Esophagus (tissue), 2 donors: Measurements from ENCODE around the gene RFFL. TPM values are rescaled to one million over a fixed set of nuclear protein-coding genes. Genes with fewer than 3 reads are reported as not detected.
"Not testable (repeated sequence)": the region's sequence is repeated elsewhere in the genome, so short reads cannot be mapped to it uniquely, and the experiment has no call there.

Experiments
- H3K27ac ChIP-seq, 2 donors: one replicate each; pipeline ENCODE4 v1.5.1; 2013; ENCODE audit warnings: low read depth in 2 of 2, mild to moderate bottlenecking in 2 of 2, inconsistent platforms in 1 of 2, low read length in 1 of 2, moderate library complexity in 1 of 2
- H3K27me3 ChIP-seq, 2 donors: one replicate each; pipeline ENCODE4 v1.6.1; 2013; ENCODE audit warnings: low read length in 2 of 2, control low read depth in 1 of 2, mild to moderate bottlenecking in 1 of 2; ENCODE audit not compliant: insufficient read depth in 2 of 2, control insufficient read depth in 1 of 2
- H3K36me3 ChIP-seq, 2 donors: one replicate each; pipeline ENCODE4 v1.6.1; 2013; ENCODE audit warnings: low read length in 1 of 2; ENCODE audit not compliant: control insufficient read depth in 2 of 2, insufficient read depth in 2 of 2
- H3K4me1 ChIP-seq, 2 donors: one replicate each; pipeline ENCODE4 v1.6.1; 2013; ENCODE audit warnings: low read length in 1 of 2; ENCODE audit not compliant: control insufficient read depth in 2 of 2, insufficient read depth in 2 of 2
- H3K4me3 ChIP-seq, 2 donors: one replicate each; pipeline ENCODE4 v1.5.1; 2013; ENCODE audit warnings: low read length in 2 of 2, mild to moderate bottlenecking in 2 of 2, low read depth in 1 of 2, moderate library complexity in 1 of 2
- H3K9me3 ChIP-seq, 2 donors: one replicate each; pipeline ENCODE4 v1.6.1; 2013; ENCODE audit warnings: mild to moderate bottlenecking in 2 of 2, low read depth in 1 of 2, low read length in 1 of 2, moderate library complexity in 1 of 2; ENCODE audit not compliant: control insufficient read depth in 2 of 2, insufficient read depth in 1 of 2
- WGBS, 2 donors: extraction: QIAGEN DNeasy Blood & Tissue Kit; methylation state at CpG; one replicate each; pipeline ENCODE4 v1.1.7; 2013; 5-methylcytosine and 5-hydroxymethylcytosine counted together
- polyA plus RNA-seq, 2 donors: library from polyadenylated mRNA; stranded (reverse); fragments of 200-250 nt; gene quantifications; one replicate each; pipeline ENCODE4 v1.2.3, GENCODE V29; 2013
- donor health status: healthy with polysubstance abuse.
- donor health status: Bipolar disorder and iron deficiency.

Gene RFFL
- polyA plus RNA-seq, 2 donors, result 13.0 to 18.1 TPM

DNA sequence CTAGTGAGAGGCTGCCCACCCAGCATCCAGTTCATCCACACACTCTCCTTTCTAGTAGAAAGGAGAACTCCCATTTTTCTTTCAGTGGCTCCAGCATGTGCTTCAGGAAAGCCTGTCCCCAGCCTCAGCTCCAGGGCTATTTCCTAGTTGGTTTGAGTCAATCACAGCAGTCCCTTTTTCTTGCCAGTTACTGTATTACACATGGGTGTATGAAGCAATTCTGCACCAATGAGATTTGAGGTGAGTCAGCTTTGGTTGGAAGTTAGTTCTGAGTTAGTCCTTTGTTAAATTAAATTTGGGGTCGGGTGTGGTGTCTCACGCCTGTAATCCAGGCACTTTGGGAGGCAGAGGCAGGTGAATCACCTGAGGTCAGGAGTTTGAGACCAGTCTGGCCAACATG, 31.4 kb upstream of the RFFL start:
- Histone ChIP-seq H3K27me3 (no peaks in the 10 kb centered on the region), H3K36me3 (no peaks in the 10 kb centered on the region), H3K4me3 (no peak overlapping the region), H3K27ac (peak overlapping the region; percentile 48 to 77), H3K4me1 (peaks cover 0 to under 1% of the 10 kb centered on the region in 2 donors), H3K9me3 (no peaks in the 10 kb centered on the region)
- WGBS, 2 donors, result 53 to 65% methylated on average over 2 of the region's 2 CpGs

DNA sequence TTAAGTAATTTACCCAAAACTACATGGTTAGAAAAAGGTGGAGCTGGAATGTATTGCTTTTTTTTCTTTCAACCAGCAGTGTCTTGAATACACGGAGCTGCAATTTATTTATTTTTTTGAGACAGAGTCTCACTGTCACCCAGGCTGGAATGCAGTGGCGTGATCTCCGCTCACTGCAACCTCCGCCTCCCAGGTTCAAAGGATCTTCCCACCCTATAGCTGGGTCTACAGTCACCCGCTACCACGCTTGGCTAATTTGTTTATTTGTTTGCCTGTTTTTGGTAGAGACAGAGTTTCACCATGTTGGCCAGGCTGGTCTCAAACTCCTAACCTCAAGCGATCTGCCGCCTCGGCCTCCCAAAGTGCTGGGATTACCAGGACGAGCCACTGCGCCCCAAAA, 27.2 kb upstream of the RFFL start:
- not testable (repeated sequence) for H3K36me3 ChIP-seq, H3K9me3 ChIP-seq, H3K27ac ChIP-seq, H3K4me1 ChIP-seq, H3K27me3 ChIP-seq, H3K4me3 ChIP-seq
- 87 to 88% methylated on average over 11 of the region's 11 CpGs for WGBS, 2 donors

DNA sequence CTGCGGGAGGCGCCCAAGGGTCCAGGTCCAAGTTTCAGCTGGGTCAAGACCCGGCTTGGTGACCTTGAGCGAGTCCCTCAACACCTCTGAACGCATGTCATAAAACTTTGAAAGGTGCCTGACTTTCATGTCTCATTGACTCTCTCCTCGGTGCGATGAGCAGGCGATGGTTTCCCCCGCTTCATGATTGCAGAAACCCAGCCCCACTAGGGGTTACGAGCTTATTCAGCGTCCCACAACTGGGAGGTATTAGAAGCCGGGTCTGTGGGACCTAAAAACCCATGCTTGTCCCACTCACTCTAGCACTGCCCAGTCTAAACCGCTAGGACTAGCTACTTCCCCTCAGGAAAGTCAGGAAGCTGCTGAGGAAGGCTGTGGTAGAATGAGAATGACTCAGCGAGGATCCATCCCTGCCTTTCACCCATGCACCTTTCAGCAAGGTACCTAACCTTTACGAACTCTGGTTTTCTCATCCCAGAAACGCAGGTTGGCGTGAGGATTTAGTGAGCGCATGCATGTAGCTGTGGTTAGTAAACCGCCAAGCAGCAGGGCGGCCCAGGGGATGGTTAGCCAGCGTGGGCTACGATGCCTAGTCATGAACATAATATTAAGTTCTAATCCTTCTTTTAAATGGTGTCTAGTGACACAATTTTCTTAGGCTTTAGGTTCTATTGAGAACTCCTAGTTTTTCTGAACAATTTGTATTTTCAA, 26.2 kb upstream of the RFFL start:
- peaks cover 0 to 8% of the 10 kb centered on the region in 2 donors for H3K4me1 ChIP-seq
- H3K9me3 ChIP-seq, result no peaks in the 10 kb centered on the region
- peak overlapping the region; percentile 57 to 84 for H3K27ac ChIP-seq
- H3K4me3 ChIP-seq, result peak overlapping the region; percentile 48 to 87
- H3K27me3 ChIP-seq, result no peaks in the 10 kb centered on the region
- H3K36me3 ChIP-seq, result no peaks in the 10 kb centered on the region
- WGBS, 2 donors, result 35 to 43% methylated on average over 22 of the region's 22 CpGs

DNA sequence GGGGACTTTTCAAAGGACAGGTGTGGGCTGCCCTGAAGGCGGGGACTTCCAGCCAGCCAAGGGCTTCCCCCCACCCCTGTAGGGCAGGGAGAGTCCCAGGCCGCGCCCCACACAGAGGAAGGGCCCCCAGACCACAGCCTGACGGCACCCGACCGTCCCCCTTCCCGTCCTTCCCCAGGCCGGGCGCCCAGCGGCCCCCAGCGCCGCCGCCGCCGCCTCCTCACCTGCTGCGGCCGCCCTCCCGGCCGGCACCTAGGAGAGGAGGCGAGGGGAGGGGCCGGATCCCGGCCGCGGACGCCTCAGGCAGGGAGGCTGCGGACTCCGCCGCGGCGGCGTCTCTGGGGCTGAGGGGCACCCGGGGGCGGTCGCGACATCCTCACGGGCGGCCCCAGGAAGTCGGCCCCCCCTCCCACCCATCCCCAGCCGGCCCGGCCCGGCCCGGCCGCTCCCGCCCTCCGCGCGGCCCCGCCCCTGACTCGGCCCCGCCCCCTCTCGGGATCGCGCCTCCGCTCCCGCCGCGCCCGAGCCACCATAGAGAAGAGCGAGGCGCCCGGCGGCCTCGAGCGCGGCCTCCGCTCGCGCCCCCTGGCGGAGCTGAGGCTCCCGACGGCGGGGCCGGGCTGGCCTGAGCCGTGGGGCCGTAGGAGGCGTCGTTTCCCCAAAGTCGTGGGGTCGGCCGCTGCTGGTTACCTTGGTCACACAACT, 25.5 kb upstream of the RFFL start:
- Histone ChIP-seq H3K27ac (peak overlapping the region; percentile 83 to 98), H3K4me1 (peaks cover 0 to 8% of the 10 kb centered on the region in 2 donors), H3K4me3 (peak overlapping the region; percentile 87 to 89), H3K27me3 (no peaks in the 10 kb centered on the region), H3K9me3 (no peaks in the 10 kb centered on the region), H3K36me3 (no peaks in the 10 kb centered on the region)
- 0 to 1% methylated on average over 28 to 80 of the region's 80 CpGs for WGBS, 2 donors

DNA sequence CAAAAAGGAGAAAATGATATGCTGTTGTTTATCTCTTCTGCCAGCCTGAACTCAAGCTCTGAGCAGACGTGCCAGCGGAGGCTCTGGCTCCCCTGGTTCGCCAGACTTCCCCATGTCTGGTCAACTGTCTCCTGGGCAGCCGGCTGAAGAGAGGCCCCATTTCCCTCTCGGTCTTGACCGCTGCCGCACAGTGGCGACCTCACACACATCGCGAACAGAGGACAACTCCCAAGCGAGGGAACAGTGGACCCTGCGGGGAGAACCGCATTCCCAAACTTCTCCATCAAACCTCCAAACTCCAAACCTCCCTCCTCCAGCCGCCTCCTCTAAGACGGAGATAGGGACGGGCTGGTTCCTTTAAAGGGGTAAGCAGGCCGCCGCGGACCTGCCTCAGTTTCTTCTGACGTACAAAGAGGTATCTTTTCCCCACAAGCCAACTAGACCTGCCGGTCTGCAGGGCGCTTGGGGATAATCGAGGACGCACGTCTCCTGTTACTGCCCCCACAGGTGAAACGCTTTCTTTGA, 24.9 kb upstream of the RFFL start:
- H3K9me3 ChIP-seq, result no peaks in the 10 kb centered on the region
- 1% methylated on average over 26 of the region's 26 CpGs for WGBS, 2 donors
- peak overlapping the region; percentile 87 to 89 for H3K4me3 ChIP-seq
- H3K27ac ChIP-seq, result peak overlapping the region; percentile 83 to 98
- H3K27me3 ChIP-seq, result no peaks in the 10 kb centered on the region
- peaks cover 0 to 8% of the 10 kb centered on the region in 2 donors for H3K4me1 ChIP-seq
- no peaks in the 10 kb centered on the region for H3K36me3 ChIP-seq

DNA sequence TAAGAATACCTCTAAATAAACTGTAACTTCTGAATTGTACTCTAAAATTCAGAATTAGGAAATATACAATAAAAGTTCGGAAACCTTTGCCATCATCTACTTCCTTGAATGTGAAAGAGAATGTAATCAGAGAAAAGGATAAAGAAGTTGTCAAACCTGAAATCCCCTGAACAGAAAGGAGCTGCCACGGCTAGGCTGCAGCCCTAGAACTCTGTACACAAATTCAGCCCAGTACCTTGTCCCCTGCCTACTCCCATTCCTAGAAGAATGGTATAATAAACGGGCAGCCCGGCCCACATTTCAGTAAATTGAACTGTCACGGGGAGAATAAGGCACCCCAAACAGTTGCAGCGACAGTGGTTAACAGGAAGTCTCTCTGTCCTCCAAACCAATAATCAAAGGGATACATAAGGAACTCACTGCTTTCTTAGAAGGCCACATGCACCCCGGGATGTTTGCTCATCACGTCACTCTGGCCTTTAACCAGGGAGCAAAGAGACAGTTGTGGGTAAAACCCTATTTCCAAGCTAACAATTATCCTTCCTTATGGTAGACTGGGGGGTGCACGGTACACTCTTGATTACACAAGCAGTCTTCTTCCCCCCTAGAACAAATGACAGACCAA, 24.3 kb upstream of the RFFL start:
- Histone ChIP-seq H3K4me3 (peak overlapping the region; percentile 87 to 89), H3K27me3 (no peaks in the 10 kb centered on the region), H3K27ac (peak overlapping the region; percentile 83 to 98), H3K36me3 (no peaks in the 10 kb centered on the region), H3K9me3 (no peaks in the 10 kb centered on the region), H3K4me1 (peaks cover 0 to 8% of the 10 kb centered on the region in 2 donors)
- WGBS, 2 donors, result 9 to 13% methylated on average over 9 of the region's 9 CpGs

DNA sequence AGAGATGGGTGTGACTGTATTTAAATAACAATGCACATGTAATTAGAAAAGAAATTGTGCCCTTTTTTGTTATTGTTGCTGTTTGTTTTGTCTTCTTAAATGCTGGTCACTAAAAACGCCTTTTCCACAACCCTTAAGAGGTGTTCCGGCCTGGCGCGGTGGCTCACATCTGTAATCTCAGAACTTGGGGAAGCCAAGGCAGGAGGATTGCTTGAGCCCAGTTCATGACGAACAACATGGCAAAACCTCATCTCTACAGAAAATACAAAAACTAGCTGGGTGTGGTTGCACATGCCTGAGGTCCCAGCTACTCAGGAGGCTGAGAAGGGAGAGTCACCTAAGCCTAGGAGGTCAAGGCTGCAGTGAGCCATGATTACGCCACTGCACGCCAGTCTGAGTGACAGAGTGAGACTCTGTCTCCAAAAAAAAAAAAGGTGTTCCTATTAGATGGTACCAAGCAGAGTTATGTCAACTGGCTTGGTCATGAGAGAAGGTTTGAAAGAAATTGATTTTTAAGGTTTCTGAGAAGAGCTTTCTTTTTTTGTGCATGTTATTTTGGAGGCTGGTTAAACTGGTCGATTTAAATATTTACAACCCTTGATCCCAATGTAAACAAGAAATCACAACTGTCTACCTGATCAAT, 23.5 kb upstream of the RFFL start:
- H3K27me3 ChIP-seq, result no peaks in the 10 kb centered on the region
- peak overlapping the region; percentile 40 to 86 for H3K27ac ChIP-seq
- peaks cover 0 to 8% of the 10 kb centered on the region in 2 donors for H3K4me1 ChIP-seq
- H3K36me3 ChIP-seq, result no peaks in the 10 kb centered on the region
- H3K4me3 ChIP-seq, result peak overlapping the region in 1 of 2 donors; percentile 18
- 69 to 79% methylated on average over 8 of the region's 8 CpGs for WGBS, 2 donors
- no peaks in the 10 kb centered on the region for H3K9me3 ChIP-seq

DNA sequence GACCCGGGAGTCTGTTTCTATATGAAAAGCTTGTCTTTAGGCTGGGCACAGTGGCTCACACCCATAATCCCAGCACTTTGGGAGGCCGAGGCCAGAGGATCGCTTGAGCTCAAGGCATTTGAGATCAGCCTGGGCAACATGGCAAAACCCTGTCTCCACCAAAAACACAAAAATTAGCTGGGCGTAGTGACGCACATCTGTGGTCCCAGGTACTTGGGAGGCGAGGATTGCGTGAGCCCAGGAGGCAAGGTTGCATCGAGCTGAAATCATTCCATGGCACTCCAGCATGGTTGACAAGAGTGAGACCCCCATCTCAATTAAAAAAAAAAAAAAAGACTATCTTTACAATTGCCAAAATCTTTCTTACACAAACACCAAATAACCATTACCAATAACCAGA, 22.7 kb upstream of the RFFL start:
- Histone ChIP-seq H3K27ac (peak overlapping the region; percentile 69 to 80), H3K4me1 (peaks cover 0 to 8% of the 10 kb centered on the region in 2 donors), H3K9me3 (no peaks in the 10 kb centered on the region), H3K27me3 (no peaks in the 10 kb centered on the region), H3K4me3 (peak overlapping the region in 1 of 2 donors; percentile 9), H3K36me3 (no peaks in the 10 kb centered on the region)
- 93 to 95% methylated on average over 8 of the region's 8 CpGs for whole genome bisulfite sequencing, 2 donors

DNA sequence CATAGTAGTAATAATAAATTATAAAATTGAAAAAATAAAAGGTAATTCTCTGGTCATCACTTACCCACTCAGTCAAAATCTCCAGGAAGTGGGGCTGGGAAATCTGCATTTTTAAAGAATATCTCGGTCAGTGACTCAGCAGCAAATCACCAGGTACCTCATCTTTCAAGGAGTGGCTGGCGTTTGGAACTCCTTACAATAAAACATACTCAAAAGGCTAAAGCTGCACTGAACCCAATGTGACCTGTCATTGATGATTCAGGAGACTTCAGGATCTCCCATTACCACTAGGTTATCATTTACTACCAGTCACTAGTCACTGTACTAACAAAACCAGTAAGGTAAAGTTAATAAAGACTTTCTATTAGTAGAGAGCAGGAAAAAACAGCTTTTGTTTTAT, 21.5 kb upstream of the RFFL start:
- 51% methylated on average over 2 of the region's 2 CpGs for WGBS, 2 donors
- Histone ChIP-seq H3K9me3 (no peaks in the 10 kb centered on the region), H3K27ac (peak overlapping the region; percentile 61 to 69), H3K4me3 (no peak overlapping the region), H3K36me3 (no peaks in the 10 kb centered on the region), H3K4me1 (peaks cover 0 to 8% of the 10 kb centered on the region in 2 donors), H3K27me3 (no peaks in the 10 kb centered on the region)
